Neural cell (in vitro differentiated cells): Measurements from ENCODE around the gene CCS. TPM values are rescaled to one million over a fixed set of nuclear protein-coding genes. Genes with fewer than 3 reads are reported as not detected.

Source experiments
- H2AFZ ChIP-seq: fragments of 200-600, 300-800 bp; sonication (generic), shearing (Covaris generic); 2 replicates; pipeline ENCODE4 v1.6.0; 2014; ENCODE audit warnings: low read depth, mild to moderate bottlenecking, antibody characterized with exemption, low read length, moderate library complexity
- H3F3A ChIP-seq: fragments of 200-600 bp; shearing (Covaris generic); 2 replicates; pipeline ENCODE4 v1.6.1; 2016; ENCODE audit warnings: mild to moderate bottlenecking, moderate library complexity, mixed read lengths, antibody characterized with exemption, low read length; ENCODE audit not compliant: insufficient read depth, poor library complexity, severe bottlenecking
- H3K27ac ChIP-seq: fragments of 200-600, 300-800 bp; sonication (generic), shearing (Covaris generic); 2 replicates; pipeline ENCODE4 v1.5.1; 2014; ENCODE audit warnings: mild to moderate bottlenecking, low read length, moderate library complexity
- H3K27me3 ChIP-seq: fragments of 300-800, 200-600 bp; sonication (generic), shearing (Covaris generic); 2 replicates; pipeline ENCODE4 v1.6.0; 2014; ENCODE audit warnings: mild to moderate bottlenecking, low read depth, low read length, moderate library complexity; ENCODE audit not compliant: insufficient read depth
- H3K36me3 ChIP-seq: fragments of 300-800, 200-600 bp; sonication (generic), shearing (Covaris generic); 2 replicates; pipeline ENCODE4 v1.5.1; 2014; ENCODE audit warnings: mild to moderate bottlenecking, antibody characterized with exemption, low read length, moderate library complexity; ENCODE audit not compliant: insufficient read depth
- H3K4me2 ChIP-seq: fragments of 300-800, 200-600 bp; sonication (generic), shearing (Covaris generic); 2 replicates; pipeline ENCODE4 v1.6.0; 2014; ENCODE audit warnings: mild to moderate bottlenecking, low read length
- H3K4me3 ChIP-seq: fragments of 300-800, 200-600 bp; sonication (generic), shearing (Covaris generic); 2 replicates; pipeline ENCODE4 v1.5.1; 2014; ENCODE audit warnings: mild to moderate bottlenecking, low read length, moderate library complexity
- H3K79me2 ChIP-seq: fragments of 200-600 bp; shearing (Covaris generic); replicated peaks from 2 replicates; pipeline ENCODE4 v1.6.0; 2014; ENCODE audit warnings: mild to moderate bottlenecking, low read length, moderate library complexity; ENCODE audit not compliant: insufficient read depth
- H3K9ac ChIP-seq: fragments of 300-800, 200-600 bp; sonication (generic), shearing (Covaris generic); 2 replicates; pipeline ENCODE4 v1.6.1; 2016; ENCODE audit warnings: mild to moderate bottlenecking, low read length, mixed read lengths
- H3K9me2 ChIP-seq: fragments of 200-600 bp; shearing (Covaris generic); 2 replicates; pipeline ENCODE4 v1.6.1; 2016; ENCODE audit warnings: mild to moderate bottlenecking, low read length, mixed read lengths; ENCODE audit not compliant: insufficient read depth
- H3K9me3 ChIP-seq: fragments of 200-600, 300-800 bp; sonication (generic), shearing (Covaris generic); 2 replicates; pipeline ENCODE4 v1.6.1; 2016; ENCODE audit warnings: mild to moderate bottlenecking, mixed run types, low read length, moderate library complexity, mixed read lengths
- H4K20me1 ChIP-seq: fragments of 200-600 bp; shearing (Covaris generic); 2 replicates; pipeline ENCODE4 v1.6.1; 2016; ENCODE audit warnings: mild to moderate bottlenecking, mixed run types; ENCODE audit not compliant: insufficient read depth
- CTCF ChIP-seq: fragments of 450-650 bp; IDR thresholded peaks from 2 replicates; pipeline ENCODE4 v1.5.1; 2014; ENCODE audit warnings: antibody characterized with exemption, mild to moderate bottlenecking, moderate library complexity; ENCODE audit not compliant: poor library complexity, severe bottlenecking
- EP300 ChIP-seq: fragments of 450-650 bp; conservative IDR thresholded peaks from 2 replicates; pipeline ENCODE4 v1.6.1; 2014; ENCODE audit warnings: antibody characterized with exemption, mild to moderate bottlenecking, moderate library complexity; ENCODE audit not compliant: poor library complexity, severe bottlenecking
- EZH2 ChIP-seq: fragments of 200-600, 300-800 bp; shearing (Covaris generic), sonication (generic); IDR thresholded peaks from 2 replicates; pipeline ENCODE4 v1.6.1; 2014; ENCODE audit warnings: antibody characterized with exemption, low read length, borderline replicate concordance, mild to moderate bottlenecking; ENCODE audit not compliant: insufficient read depth, poor library complexity, severe bottlenecking
- MXI1 ChIP-seq: fragments of 450-650 bp; conservative IDR thresholded peaks from 2 replicates; pipeline ENCODE4 v1.6.1; 2014; ENCODE audit warnings: antibody characterized with exemption, mild to moderate bottlenecking; ENCODE audit not compliant: poor library complexity, severe bottlenecking
- POLR2AphosphoS5 ChIP-seq: IDR thresholded peaks from 2 replicates; pipeline ENCODE4 v1.6.1; 2012
- RAD21 ChIP-seq: fragments of 450-650 bp; conservative IDR thresholded peaks from 2 replicates; pipeline ENCODE4 v1.6.1; 2014; ENCODE audit warnings: antibody characterized with exemption, mild to moderate bottlenecking, moderate library complexity
- REST ChIP-seq: IDR thresholded peaks from 2 replicates; pipeline ENCODE4 v1.6.1; 2012; ENCODE audit warnings: borderline replicate concordance
- SMC3 ChIP-seq: fragments of 450-650 bp; conservative IDR thresholded peaks from 2 replicates; pipeline ENCODE4 v1.6.1; 2014; ENCODE audit warnings: antibody characterized with exemption, mild to moderate bottlenecking, moderate library complexity; ENCODE audit not compliant: poor library complexity
- TAF1 ChIP-seq: IDR thresholded peaks from 2 replicates; pipeline ENCODE4 v1.6.1; 2012; ENCODE audit warnings: low read depth
- polyA plus RNA-seq: library from polyadenylated mRNA; depleted of rRNA; stranded (reverse); fragments of >200 nt; gene quantifications from 2 replicates; pipeline ENCODE4 v1.2.3, GENCODE V29; 2014

CCS gene
- polyA plus RNA-seq, 1 donor from 2014 or later: 40.8 TPM

- H3K4me3 ChIP-seq: no peak within 1 kb of the TSS
- peak within 1 kb of the TSS; percentile 99 for H3K27ac ChIP-seq
- no peaks in the 10 kb centered on the region for H3K79me2 ChIP-seq
- no peaks in the 10 kb centered on the region for H3K27me3 ChIP-seq
- H3K9me2 ChIP-seq: no peaks in the 10 kb centered on the region
- H3K4me2 ChIP-seq: no peak within 1 kb of the TSS
- H3K36me3 ChIP-seq: no peaks in the 10 kb centered on the region
- no peaks in the 10 kb centered on the region for H3K9me3 ChIP-seq
- no peaks in the 10 kb centered on the region for H4K20me1 ChIP-seq
- no peak within 1 kb of the TSS for H2AFZ ChIP-seq
- H3K9ac ChIP-seq: peak within 1 kb of the TSS; percentile 12
- no peaks in the 10 kb centered on the region for H3F3A ChIP-seq
- TF ChIP-seq SMC3 (no peak), MXI1 (no peak), EZH2 (no peak), REST (no peak), CTCF (no peak)
Observed at GRCh38 chr11:66568124-66568916, 24.7 kb upstream of the CCS start, which contains the start of gene CTSF. CTSF (minus strand) TSS chr11:66568606; CDS start chr11:66568486, 120 bp downstream.

- Histone ChIP-seq H3K4me2 (no peak overlapping the region), H3F3A (no peaks in the 10 kb centered on the region), H3K27me3 (no peaks in the 10 kb centered on the region), H3K9me2 (no peaks in the 10 kb centered on the region), H3K9ac (peak overlapping the region; percentile 12), H2AFZ (no peak overlapping the region), H3K9me3 (no peaks in the 10 kb centered on the region), H3K4me3 (no peak overlapping the region), H4K20me1 (no peaks in the 10 kb centered on the region), H3K79me2 (no peaks in the 10 kb centered on the region), H3K27ac (peak overlapping the region; percentile 99), H3K36me3 (no peaks in the 10 kb centered on the region)
- TF ChIP-seq MXI1: no peak
- no peak for TF ChIP-seq TAF1
- TF ChIP-seq CTCF: no peak
- no peak for TF ChIP-seq EP300
- no peak for TF ChIP-seq EZH2
- TF ChIP-seq RAD21: no peak
- TF ChIP-seq POLR2AphosphoS5: no peak
- TF ChIP-seq REST: no peak
- no peak for TF ChIP-seq SMC3
Observed at GRCh38 chr11:66569076-66569475, 23.9 kb upstream of the CCS start.
